ENCODE measurements around the gene PJVK. TPM values are rescaled to one million over a fixed set of nuclear protein-coding genes. Genes with fewer than 3 reads are reported as not detected.

The PJVK gene
- total and polyA plus RNA-seq, 4 donors = 0.82 to 5.7 (median 4.5) TPM

DNA sequence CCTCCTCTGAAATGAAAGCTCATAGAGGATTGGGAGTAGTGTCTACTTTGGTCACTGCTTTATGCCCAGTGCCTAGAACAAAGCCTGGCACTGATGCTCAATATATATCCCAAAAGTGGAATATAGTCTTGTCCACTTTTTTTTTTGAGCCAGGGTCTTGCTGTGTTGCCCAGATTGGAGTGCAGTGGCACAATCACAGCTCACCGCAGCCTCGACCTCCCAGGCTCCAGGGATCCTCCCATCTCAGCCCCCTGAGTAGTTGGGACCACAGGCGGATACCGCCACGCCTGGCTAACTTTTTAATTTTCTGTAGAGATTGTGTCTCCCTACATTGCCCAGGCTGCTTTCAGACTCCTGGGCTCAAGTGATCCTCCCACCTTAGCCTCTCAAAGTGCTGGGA is 23.4 kb downstream of the PJVK start:
- H3K36me3 ChIP-seq (ENCODE audit: control insufficient read depth in 4 of 4, insufficient read depth in 4 of 4, low read length in 4 of 4) = peaks cover 0 to 5% (median 0%) of the 10 kb centered on the region in 4 donors
- no peak overlapping the region for H3K4me3 ChIP-seq
- TF ChIP-seq, protein P1, sequence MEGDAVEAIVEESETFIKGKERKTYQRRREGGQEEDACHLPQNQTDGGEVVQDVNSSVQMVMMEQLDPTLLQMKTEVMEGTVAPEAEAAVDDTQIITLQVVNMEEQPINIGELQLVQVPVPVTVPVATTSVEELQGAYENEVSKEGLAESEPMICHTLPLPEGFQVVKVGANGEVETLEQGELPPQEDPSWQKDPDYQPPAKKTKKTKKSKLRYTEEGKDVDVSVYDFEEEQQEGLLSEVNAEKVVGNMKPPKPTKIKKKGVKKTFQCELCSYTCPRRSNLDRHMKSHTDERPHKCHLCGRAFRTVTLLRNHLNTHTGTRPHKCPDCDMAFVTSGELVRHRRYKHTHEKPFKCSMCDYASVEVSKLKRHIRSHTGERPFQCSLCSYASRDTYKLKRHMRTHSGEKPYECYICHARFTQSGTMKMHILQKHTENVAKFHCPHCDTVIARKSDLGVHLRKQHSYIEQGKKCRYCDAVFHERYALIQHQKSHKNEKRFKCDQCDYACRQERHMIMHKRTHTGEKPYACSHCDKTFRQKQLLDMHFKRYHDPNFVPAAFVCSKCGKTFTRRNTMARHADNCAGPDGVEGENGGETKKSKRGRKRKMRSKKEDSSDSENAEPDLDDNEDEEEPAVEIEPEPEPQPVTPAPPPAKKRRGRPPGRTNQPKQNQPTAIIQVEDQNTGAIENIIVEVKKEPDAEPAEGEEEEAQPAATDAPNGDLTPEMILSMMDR (IDR thresholded peaks at IDR 0.05; ENCODE audit: control extremely low read depth, extremely low read depth) = no peak
- H3K27me3 ChIP-seq (ENCODE audit: control insufficient read depth in 3 of 3, insufficient read depth in 3 of 3, low read length in 2 of 3) = no peaks in the 10 kb centered on the region
- no peak for DNase-seq
- no peak overlapping the region for H3K9ac ChIP-seq (ENCODE audit: insufficient read depth in 1 of 2, low read length in 2 of 2)
- H3K4me1 ChIP-seq (ENCODE audit: control insufficient read depth in 5 of 5, insufficient read depth in 5 of 5, low read length in 5 of 5) = peaks cover 0 to 18% (median 7%) of the 10 kb centered on the region in 5 donors
- no peak for ATAC-seq (ENCODE audit: insufficient read depth, low FRiP score)
- no peak overlapping the region for H3K27ac ChIP-seq (ENCODE audit: low read depth in 1 of 2, low read length in 1 of 2)
- no peaks in the 10 kb centered on the region for H3K9me3 ChIP-seq (ENCODE audit: control insufficient read depth in 4 of 4, insufficient read depth in 3 of 4, low read length in 3 of 4)
- 95 to 98% methylated on average over 5 of the region's 5 CpGs for WGBS, 2 donors

DNA sequence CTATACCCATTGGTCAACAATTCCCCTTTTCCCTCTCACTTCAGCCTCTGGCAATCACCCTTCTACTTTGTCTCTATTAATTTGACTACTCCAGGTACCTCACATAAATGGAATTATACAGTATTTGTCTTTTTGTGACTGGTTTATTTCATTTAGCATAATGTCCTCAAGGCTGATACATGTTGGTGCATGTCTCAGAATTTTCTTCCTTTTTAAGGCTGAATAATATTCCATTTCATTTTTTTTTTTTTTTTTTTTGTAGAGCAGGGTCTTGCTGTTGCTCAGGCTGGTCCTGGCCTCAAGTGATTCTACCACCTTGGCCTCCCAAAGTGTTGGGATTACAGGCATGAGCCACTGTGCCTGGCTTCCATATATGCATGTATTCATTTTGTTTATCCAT is 25.3 kb downstream of the PJVK start:
- Histone ChIP-seq H3K27me3 (ENCODE audit: control insufficient read depth in 3 of 3, insufficient read depth in 3 of 3, low read length in 2 of 3) (no peaks in the 10 kb centered on the region), H3K4me1 (ENCODE audit: control insufficient read depth in 5 of 5, insufficient read depth in 5 of 5, low read length in 5 of 5) (peaks cover 0 to 26% (median 13%) of the 10 kb centered on the region in 5 donors), H3K9me3 (ENCODE audit: control insufficient read depth in 4 of 4, insufficient read depth in 3 of 4, low read length in 3 of 4) (no peaks in the 10 kb centered on the region), H3K4me3 (no peak overlapping the region), H3K36me3 (ENCODE audit: control insufficient read depth in 4 of 4, insufficient read depth in 4 of 4, low read length in 4 of 4) (peaks cover 0 to 2% (median 0%) of the 10 kb centered on the region in 4 donors), H3K9ac (ENCODE audit: insufficient read depth in 1 of 2, low read length in 2 of 2) (no peak overlapping the region), H3K27ac (ENCODE audit: low read depth in 1 of 2, low read length in 1 of 2) (no peak overlapping the region)
- DNase-seq = no peak
- ATAC-seq (ENCODE audit: insufficient read depth, low FRiP score) = no peak
- TF ChIP-seq, protein P1 (IDR thresholded peaks at IDR 0.05; ENCODE audit: control extremely low read depth, extremely low read depth) = no peak

DNA sequence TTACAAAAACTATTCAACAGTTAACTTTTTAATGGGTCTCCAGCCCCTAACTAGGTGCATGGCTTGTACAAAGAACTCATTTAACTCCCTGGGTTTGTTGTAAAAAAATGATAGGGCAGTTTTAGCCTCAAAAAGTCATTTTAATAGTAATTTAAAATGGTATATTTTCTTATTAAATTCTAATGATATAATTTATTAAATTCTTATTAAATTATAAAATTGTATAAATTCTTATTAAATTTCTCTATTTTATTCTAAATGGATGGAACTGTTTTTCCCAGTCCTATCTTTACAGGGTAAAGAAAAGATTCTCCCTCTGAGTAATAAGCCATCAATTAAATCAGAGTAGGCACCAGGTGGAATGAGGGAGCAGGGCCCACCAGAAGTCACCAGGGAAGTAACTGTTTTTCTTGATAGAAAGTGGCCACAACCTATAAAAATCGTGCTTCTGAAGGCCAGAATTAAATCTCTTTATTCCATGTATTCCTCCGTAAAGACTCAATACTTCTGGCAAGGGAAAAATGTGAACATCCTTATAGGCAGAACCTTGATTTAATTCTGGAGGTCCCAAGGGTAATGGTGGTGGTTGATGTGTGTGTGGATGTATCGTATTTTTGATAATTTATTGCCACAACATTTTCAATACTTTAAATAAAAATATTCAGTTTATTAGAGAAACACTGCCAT is 26.4 kb downstream of the PJVK start:
- Histone ChIP-seq H3K27me3 (ENCODE audit: control insufficient read depth in 3 of 3, insufficient read depth in 3 of 3, low read length in 2 of 3) (no peaks in the 10 kb centered on the region), H3K36me3 (ENCODE audit: control insufficient read depth in 4 of 4, insufficient read depth in 4 of 4, low read length in 4 of 4) (peaks cover 0 to 2% (median 0%) of the 10 kb centered on the region in 4 donors), H3K27ac (ENCODE audit: low read depth in 1 of 2, low read length in 1 of 2) (no peak overlapping the region), H3K9ac (ENCODE audit: insufficient read depth in 1 of 2, low read length in 2 of 2) (peak overlapping the region; percentile 87 to 95), H3K4me3 (no peak overlapping the region), H3K4me1 (ENCODE audit: control insufficient read depth in 5 of 5, insufficient read depth in 5 of 5, low read length in 5 of 5) (peaks cover 0 to 37% (median 24%) of the 10 kb centered on the region in 5 donors), H3K9me3 (ENCODE audit: control insufficient read depth in 4 of 4, insufficient read depth in 3 of 4, low read length in 3 of 4) (no peaks in the 10 kb centered on the region)
- 3 to 14% methylated on average over 3 of the region's 3 CpGs for WGBS, 2 donors
- no peak for ATAC-seq (ENCODE audit: insufficient read depth, low FRiP score)
- DNase-seq = peak in 2 of 3 donors; percentile 8 to 69
- TF ChIP-seq, protein P1 (IDR thresholded peaks at IDR 0.05; ENCODE audit: control extremely low read depth, extremely low read depth) = no peak

DNA sequence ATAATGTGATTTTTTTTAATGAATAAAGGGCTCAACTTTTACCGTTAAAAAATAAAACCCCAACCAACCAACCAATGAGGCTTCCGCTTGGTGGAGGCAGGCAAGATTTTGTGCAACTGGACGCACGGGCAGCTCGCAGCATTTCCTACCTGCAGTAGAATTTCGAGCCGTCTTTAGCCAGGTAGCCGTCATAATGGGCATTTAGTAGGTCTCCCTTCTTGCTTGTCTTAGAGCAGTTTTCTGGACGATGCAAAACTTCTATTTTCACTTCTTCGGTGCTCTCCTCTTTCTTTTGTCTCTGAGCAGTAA is 26.9 kb downstream of the PJVK start:
- Histone ChIP-seq H3K4me1 (ENCODE audit: control insufficient read depth in 5 of 5, insufficient read depth in 5 of 5, low read length in 5 of 5) (peaks cover 0 to 39% (median 24%) of the 10 kb centered on the region in 5 donors), H3K27ac (ENCODE audit: low read depth in 1 of 2, low read length in 1 of 2) (peak overlapping the region; percentile 91 to 96), H3K9me3 (ENCODE audit: control insufficient read depth in 4 of 4, insufficient read depth in 3 of 4, low read length in 3 of 4) (no peaks in the 10 kb centered on the region), H3K4me3 (peak overlapping the region; percentile 52), H3K9ac (ENCODE audit: insufficient read depth in 1 of 2, low read length in 2 of 2) (peak overlapping the region; percentile 87 to 95), H3K27me3 (ENCODE audit: control insufficient read depth in 3 of 3, insufficient read depth in 3 of 3, low read length in 2 of 3) (no peaks in the 10 kb centered on the region), H3K36me3 (ENCODE audit: control insufficient read depth in 4 of 4, insufficient read depth in 4 of 4, low read length in 4 of 4) (peaks cover 0 to 2% (median 0%) of the 10 kb centered on the region in 4 donors)
- ATAC-seq (ENCODE audit: insufficient read depth, low FRiP score) (no peak), DNase-seq (no peak)
- TF ChIP-seq, protein P1 (IDR thresholded peaks at IDR 0.05; ENCODE audit: control extremely low read depth, extremely low read depth) = no peak
- WGBS, 2 donors = 1% methylated on average over 10 of the region's 10 CpGs
